HepG2 (cell line): ENCODE results near the gene KLHDC7A. TPM values are rescaled to one million over a fixed set of nuclear protein-coding genes. Genes with fewer than 3 reads are reported as not detected.

Source experiments
- ATAC-seq: fragments of 200-7000 bp; cut with Tn5 transposase; 3 replicates; pipeline ENCODE4 v1.9.1; 2020; ENCODE audit warnings: mild to moderate bottlenecking, moderate library complexity
- BruUV-seq: library from RNA; stranded (reverse); fragments of 400-500 nt; replicated peaks from 2 replicates; lab custom pipeline; 2021; lab: Mats Ljungman, UMichigan
- CTCF ChIA-PET: fragments of 300-600 bp; formaldehyde crosslinking; extraction: SDS; loops from one replicate; lab custom pipeline; 2021; ENCODE audit warnings: low total read pairs, inconsistent platforms, low intra/inter-chr PET ratio; lab: Yijun Ruan, JAX
- POLR2A ChIA-PET: fragments of 350-600 bp; sonication (Branson Sonifier 250); formaldehyde crosslinking; loops from one replicate; lab custom pipeline; 2020; ENCODE audit warnings: antibody characterized with exemption, inconsistent platforms; lab: Yijun Ruan, JAX
- DNase-seq: peaks from one replicate; pipeline ENCODE4 v3.0.0-alpha.2; 2015; ENCODE audit warnings: low spot score
- FAIRE-seq: peaks from 3 replicates; lab custom pipeline; 2011; peaks lifted over from hg19 to GRCh38; lab: Jason Lieb, UNC
- H2AFZ ChIP-seq: one replicate; pipeline ENCODE4 v1.6.1; 2011; ENCODE audit warnings: low read length, inconsistent platforms
- H3K27ac ChIP-seq: fragments of 300-600 bp; 3 replicates; pipeline ENCODE4 v1.8.0; 2011; ENCODE audit warnings: mixed run types, mild to moderate bottlenecking, mixed read lengths, low read length, inconsistent platforms; ENCODE audit not compliant: insufficient read depth; ENCODE audit errors: extremely low read length
- H3K27me3 ChIP-seq, 2 experiments: fragments of 200-600 bp in 1 of 2; 2 replicates in 1 of 2; 3 replicates in 1 of 2; pipeline versions ENCODE4 v1.6.0 to v1.8.0; 2011; ENCODE audit warnings: low read length in 2 of 2, mild to moderate bottlenecking in 2 of 2, moderate library complexity in 2 of 2, inconsistent platforms in 1 of 2; ENCODE audit not compliant: insufficient read depth in 2 of 2, control insufficient read depth in 1 of 2
- H3K36me3 ChIP-seq, 2 experiments: fragments of 200-600 bp in 1 of 2; replicated peaks in 1 of 2; 2 replicates in 1 of 2; 3 replicates in 1 of 2; pipeline versions ENCODE4 v1.5.1 to v1.8.0; 2011; ENCODE audit warnings: low read length in 2 of 2, inconsistent platforms in 1 of 2; ENCODE audit not compliant: insufficient read depth in 2 of 2, control insufficient read depth in 1 of 2
- H3K4me1 ChIP-seq: 2 replicates; pipeline ENCODE4 v1.5.1; 2012; ENCODE audit warnings: low read length, inconsistent platforms; ENCODE audit not compliant: insufficient read depth
- H3K4me2 ChIP-seq: 2 replicates; pipeline ENCODE4 v1.6.0; 2011; ENCODE audit warnings: low read depth, low read length, inconsistent platforms
- H3K4me3 ChIP-seq, 3 experiments: fragments of 200-600 bp in 1 of 3; sonication (generic), shearing (Covaris generic) in 1 of 3; replicated peaks in 1 of 3; 2 replicates each; pipeline ENCODE4 v1.5.1; 2011 to 2016; ENCODE audit warnings: low read length in 3 of 3, inconsistent platforms in 2 of 3, low read depth in 2 of 3, mild to moderate bottlenecking in 2 of 3, control low read depth in 1 of 3, mixed read lengths in 1 of 3; ENCODE audit not compliant: insufficient read depth in 1 of 3
- H3K79me2 ChIP-seq: one replicate; pipeline ENCODE4 v1.6.1; 2011; ENCODE audit warnings: low read length, inconsistent platforms; ENCODE audit not compliant: insufficient read depth
- H3K9ac ChIP-seq: 2 replicates; pipeline ENCODE4 v1.6.0; 2011; ENCODE audit warnings: mild to moderate bottlenecking, low read depth, low read length, inconsistent platforms; ENCODE audit not compliant: insufficient read depth
- H3K9me3 ChIP-seq: 2 replicates; pipeline ENCODE4 v1.5.1; 2012; ENCODE audit warnings: mild to moderate bottlenecking, low read length
- H4K20me1 ChIP-seq: 2 replicates; pipeline ENCODE4 v1.6.0; 2011; ENCODE audit warnings: inconsistent platforms, mild to moderate bottlenecking, low read length, moderate library complexity; ENCODE audit not compliant: insufficient read depth
- MIER2 ChIP-seq: IDR thresholded peaks from 2 replicates; pipeline ENCODE4 v1.6.1; 2016; ENCODE audit warnings: missing biosample characterization, missing genetic modification reagents
- PTBP1 ChIP-seq: fragments of 200-400 bp; formaldehyde crosslinking; IDR thresholded peaks from 2 replicates; pipeline ENCODE4 v1.6.1; 2018; ENCODE audit warnings: low read length, low read depth; ENCODE audit not compliant: poor library complexity, severe bottlenecking
- TFDP2 ChIP-seq: sonication (generic); formaldehyde crosslinking; IDR thresholded peaks from 2 replicates; pipeline ENCODE4 v1.4.0; 2020; ENCODE audit warnings: missing genetic modification reagents
- TGIF2 ChIP-seq: IDR thresholded peaks from 2 replicates; pipeline ENCODE4 v1.6.1; 2016; ENCODE audit warnings: control low read depth, missing compliant biosample characterization
- TSC22D2 ChIP-seq: sonication (generic); formaldehyde crosslinking; IDR thresholded peaks from 2 replicates; pipeline ENCODE4 v1.5.1; 2020; ENCODE audit warnings: missing genetic modification reagents, mild to moderate bottlenecking, borderline replicate concordance
- ZIK1 ChIP-seq: sonication (generic); formaldehyde crosslinking; IDR thresholded peaks from 2 replicates; pipeline ENCODE4 v1.5.0; 2020; ENCODE audit warnings: mild to moderate bottlenecking, low read depth, missing genetic modification reagents, borderline replicate concordance
- WGBS: methylation state at CpG from one replicate; pipeline ENCODE4 v1.1.6; 2017; ENCODE audit warnings: low lambda C conversion rate; 5-methylcytosine and 5-hydroxymethylcytosine counted together
- in situ Hi-C: cut with HindIII; loops from 2 replicates; pipeline ENCODE4 v1.10.0; 2017; ENCODE audit warnings: low pct_unique_long_range_greater_than_20kb; ENCODE audit not compliant: extremely low pct_ligation_motif_present
- intact Hi-C: fragments of 100-400 bp; cut with micrococcal nuclease; formaldehyde crosslinking; loops from one replicate; pipeline ENCODE4 v1.10.0; 2022; ENCODE audit not compliant: unreplicated experiment
- polyA plus RNA-seq, 8 experiments: library from polyadenylated mRNA; depleted of rRNA in 3 of 8; stranded (reverse) in 7 of 8; unstranded in 1 of 8; fragments of >200 nt; fragmentation: Illumina TruSeq in 4 of 8; extraction: Trizol in 4 of 8; gene quantifications; 2 replicates each; pipeline versions ENCODE4 v1.2.1 to v1.2.3, GENCODE V29; 2011 to 2016; ENCODE audit warnings: low read depth in 4 of 8, missing spikeins in 1 of 8, mixed read lengths in 1 of 8; ENCODE audit not compliant: insufficient read depth in 1 of 8
- total RNA-seq, 5 experiments: library from RNA; depleted of rRNA; stranded (reverse); fragments of >200 nt; fragmentation: Illumina TruSeq; extraction: Trizol; gene quantifications; 2 replicates each; pipeline ENCODE4 v1.2.3, GENCODE V29; 2016; ENCODE audit warnings: low read depth in 1 of 5

The KLHDC7A gene
- total and polyA plus RNA-seq, 2 of the 13 experiments (the other 11 are each of a cell fraction or from before 2014, with no cell fraction given): 0.15 to 1.8 TPM

- Histone ChIP-seq H2AFZ (no peak overlapping the region), H3K9me3 (no peaks in the 10 kb centered on the region), H3K79me2 (no peaks in the 10 kb centered on the region), H3K4me2 (no peak overlapping the region), H3K27me3 (peaks cover 1 to 18% of the 10 kb centered on the region in 2 experiments; a peak in 2 of 5 replicates), H3K4me3 (no peak overlapping the region), H3K4me1 (no peaks in the 10 kb centered on the region), H3K27ac (no peak overlapping the region), H3K9ac (no peak overlapping the region), H4K20me1 (0 out of 2 replicates have a peak, but pooled peaks cover 4% of the 10 kb centered on the region), H3K36me3 (no peaks in the 10 kb centered on the region)
- TF ChIP-seq ZIK1 (CRISPR knock-in tag): no peak
- TF ChIP-seq MIER2 (CRISPR knock-in tag): no peak
- no peak for TF ChIP-seq TSC22D2 (CRISPR knock-in tag)
- no peak for TF ChIP-seq TGIF2 (CRISPR knock-in tag)
- TF ChIP-seq TFDP2: no peak
- no peak for ATAC-seq
- ChIA-PET CTCF (no interaction called here), POLR2A (no interaction called here)
- 29% methylated on average over 8 of the region's 8 CpGs for WGBS
- no peak for DNase-seq
- in situ Hi-C loops (no loop called here), intact Hi-C loops (loop anchor here (5.0 kb wide), 1 partner anchor 235 kb away; no protein-coding TSS in a partner anchor)
- no peak for FAIRE-seq
- no TSS peak for BruUV-seq
Observed at GRCh38 chr1:18532390-18533170, 51.9 kb downstream of the KLHDC7A start.

- in situ Hi-C loops (no loop called here), intact Hi-C loops (loop anchor here (5.0 kb wide), 1 partner anchor 236 kb away; no protein-coding TSS in a partner anchor)
- 0 out of 2 replicates have a peak, but pooled peaks cover 4% of the 10 kb centered on the region for H4K20me1 ChIP-seq
- no peak overlapping the region for H2AFZ ChIP-seq
- H3K79me2 ChIP-seq: no peaks in the 10 kb centered on the region
- DNase-seq: no peak
- CTCF ChIA-PET: no interaction called here
- POLR2A ChIA-PET: no interaction called here
- H3K27me3 ChIP-seq: peaks cover 4 to 23% of the 10 kb centered on the region in 2 experiments; a peak in 3 of 5 replicates
- no peak for TF ChIP-seq PTBP1
- H3K9ac ChIP-seq: no peak overlapping the region
- H3K9me3 ChIP-seq: no peaks in the 10 kb centered on the region
- no peak overlapping the region for H3K4me3 ChIP-seq
- H3K36me3 ChIP-seq: no peaks in the 10 kb centered on the region
- FAIRE-seq: no peak
- 21% methylated on average over 3 of the region's 3 CpGs for WGBS
- no TSS peak for BruUV-seq
- no peak overlapping the region for H3K27ac ChIP-seq
- no peaks in the 10 kb centered on the region for H3K4me1 ChIP-seq
- no peak for ATAC-seq
- no peak overlapping the region for H3K4me2 ChIP-seq
Observed at GRCh38 chr1:18533259-18533658, 52.5 kb downstream of the KLHDC7A start.
